GM19328 (cell line): ENCODE results near the gene NPFF.

ENCODE experiments used
- ATAC-seq: cut with Tn5 transposase; IDR thresholded peaks from one replicate; pipeline ENCODE4 v1.9.1; 2021; ENCODE audit warnings: mild to moderate bottlenecking, moderate library complexity; ENCODE audit not compliant: unreplicated experiment

The NPFF gene

DNA sequence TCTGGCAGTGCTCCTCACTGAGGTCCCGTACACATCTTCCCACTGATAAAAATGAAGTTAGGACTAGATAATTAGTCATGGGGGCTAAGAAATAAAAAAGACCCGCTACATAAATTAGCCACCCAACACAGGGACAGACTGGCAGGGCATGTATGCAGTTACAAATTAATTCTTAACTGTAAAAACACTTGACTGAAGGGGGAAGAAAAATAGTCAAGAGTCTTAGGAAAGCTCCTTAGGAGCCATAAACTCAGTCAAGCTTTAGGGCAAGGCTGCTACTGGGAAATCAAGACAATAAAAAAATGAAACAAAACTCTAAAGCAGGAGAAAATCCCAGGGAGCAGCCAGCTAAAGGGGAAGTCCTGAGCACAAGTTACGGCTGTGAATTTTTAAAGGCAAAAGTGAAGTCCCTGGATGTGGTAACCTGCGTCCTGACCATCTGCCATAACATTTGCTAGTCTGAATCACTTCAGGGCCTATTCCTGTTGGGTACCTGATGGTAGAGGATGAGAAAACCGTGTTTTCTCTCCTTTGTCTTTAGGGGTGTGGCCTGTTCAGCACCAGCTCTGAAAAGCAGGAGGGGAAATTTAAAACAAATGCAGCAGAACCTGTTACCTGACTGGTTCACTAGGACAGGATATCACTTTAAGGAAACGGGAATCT is 7.5 kb upstream of the NPFF start:
- ATAC-seq: no peak

GRCh38 chr12:53513712-53514410 is 6.6 kb upstream of the NPFF start:
- no peak for ATAC-seq

- no peak for ATAC-seq
These were observed 3.0 kb upstream of the NPFF start for GRCh38 chr12:53510181-53510812.

- peak; percentile 85 for ATAC-seq
These were observed 1.4 kb upstream of the NPFF start for GRCh38 chr12:53508534-53509170.

GRCh38 chr12:53507603-53507885 is 260 bp upstream of the NPFF start:
- no peak for ATAC-seq

DNA sequence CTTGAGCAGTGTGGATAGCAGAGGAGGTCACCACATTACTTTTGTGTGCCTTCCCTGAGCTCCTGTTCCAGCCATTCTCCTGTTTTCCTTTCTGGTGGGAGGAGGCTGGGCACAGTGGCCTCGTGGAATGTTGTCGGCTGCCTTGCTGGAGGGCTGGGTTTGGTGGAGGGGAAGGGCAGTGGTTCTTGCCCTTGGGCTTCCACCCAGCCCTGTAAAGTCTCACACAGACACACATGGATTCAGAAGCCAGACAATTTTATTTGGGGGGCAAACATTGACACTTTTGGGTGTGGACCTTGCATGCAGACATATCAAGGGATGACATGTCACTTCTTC is 866 bp downstream of the NPFF start:
- ATAC-seq: no peak

- no peak for ATAC-seq
These were observed 1.5 kb downstream of the NPFF start for GRCh38 chr12:53505555-53506449.

- no peak for ATAC-seq
These were observed 2.2 kb downstream of the NPFF start for GRCh38 chr12:53505086-53505485.

- ATAC-seq: no peak
These were observed 3.0 kb downstream of the NPFF start for GRCh38 chr12:53504004-53504920.

DNA sequence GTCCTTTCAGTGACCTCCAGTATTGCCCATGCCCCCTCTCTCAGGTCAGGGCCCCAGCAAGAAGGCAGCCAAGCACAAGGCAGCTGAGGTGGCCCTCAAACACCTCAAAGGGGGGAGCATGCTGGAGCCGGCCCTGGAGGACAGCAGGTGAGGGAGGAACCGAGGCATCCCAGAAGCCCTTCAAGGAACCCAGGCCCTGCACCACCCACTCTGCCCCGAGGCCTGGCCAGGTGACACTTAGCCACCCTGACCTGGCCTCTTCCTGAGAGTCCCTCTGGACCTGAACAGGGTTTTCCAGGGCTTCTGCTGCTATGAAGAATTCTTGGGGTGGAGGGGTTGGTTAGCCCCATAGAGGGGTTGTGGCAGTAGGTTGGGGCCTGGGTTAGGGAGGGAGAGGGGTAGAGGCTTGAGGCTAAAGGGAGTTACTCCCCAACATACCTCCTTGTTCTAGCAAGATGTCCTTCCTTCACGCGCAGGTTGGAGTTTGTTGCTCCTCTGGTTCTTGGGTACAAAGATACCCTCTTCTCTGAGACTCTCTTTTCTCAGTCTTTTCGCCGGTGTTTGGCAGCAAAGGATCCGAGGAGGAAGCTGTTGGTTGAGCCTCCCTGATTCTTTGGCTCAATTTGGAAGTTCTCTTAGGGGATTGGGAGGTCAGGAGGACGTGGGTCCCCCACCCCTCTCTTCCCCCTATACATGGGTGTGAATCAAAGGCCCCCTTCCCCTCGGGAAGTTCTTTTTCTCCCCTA is 4.1 kb downstream of the NPFF start:
- ATAC-seq: no peak

- ATAC-seq: no peak
These were observed 5.0 kb downstream of the NPFF start for GRCh38 chr12:53502331-53502730.

DNA sequence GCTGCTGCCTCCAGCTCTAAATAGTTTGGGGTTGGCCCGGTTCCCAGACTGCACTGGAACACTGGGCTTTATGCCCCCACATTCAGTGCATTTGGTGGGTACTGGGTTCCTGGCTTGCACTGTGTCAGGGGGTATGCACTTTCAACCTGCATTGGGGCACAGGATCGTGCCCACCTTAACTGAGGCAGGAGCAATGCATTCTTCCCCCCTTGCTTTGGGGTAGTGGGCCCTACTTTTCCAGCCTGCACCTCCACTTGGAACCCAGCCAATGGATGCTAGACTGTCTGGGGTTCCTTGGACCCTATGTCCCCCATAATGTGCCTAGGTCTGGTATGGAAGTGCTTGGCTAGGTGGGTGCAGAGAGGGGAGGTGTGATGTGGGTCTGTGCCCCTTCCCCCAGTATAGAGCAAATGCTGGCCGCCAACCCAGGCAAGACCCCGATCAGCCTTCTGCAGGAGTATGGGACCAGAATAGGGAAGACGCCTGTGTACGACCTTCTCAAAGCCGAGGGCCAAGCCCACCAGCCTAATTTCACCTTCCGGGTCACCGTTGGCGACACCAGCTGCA is 5.6 kb downstream of the NPFF start:
- no peak for ATAC-seq

DNA sequence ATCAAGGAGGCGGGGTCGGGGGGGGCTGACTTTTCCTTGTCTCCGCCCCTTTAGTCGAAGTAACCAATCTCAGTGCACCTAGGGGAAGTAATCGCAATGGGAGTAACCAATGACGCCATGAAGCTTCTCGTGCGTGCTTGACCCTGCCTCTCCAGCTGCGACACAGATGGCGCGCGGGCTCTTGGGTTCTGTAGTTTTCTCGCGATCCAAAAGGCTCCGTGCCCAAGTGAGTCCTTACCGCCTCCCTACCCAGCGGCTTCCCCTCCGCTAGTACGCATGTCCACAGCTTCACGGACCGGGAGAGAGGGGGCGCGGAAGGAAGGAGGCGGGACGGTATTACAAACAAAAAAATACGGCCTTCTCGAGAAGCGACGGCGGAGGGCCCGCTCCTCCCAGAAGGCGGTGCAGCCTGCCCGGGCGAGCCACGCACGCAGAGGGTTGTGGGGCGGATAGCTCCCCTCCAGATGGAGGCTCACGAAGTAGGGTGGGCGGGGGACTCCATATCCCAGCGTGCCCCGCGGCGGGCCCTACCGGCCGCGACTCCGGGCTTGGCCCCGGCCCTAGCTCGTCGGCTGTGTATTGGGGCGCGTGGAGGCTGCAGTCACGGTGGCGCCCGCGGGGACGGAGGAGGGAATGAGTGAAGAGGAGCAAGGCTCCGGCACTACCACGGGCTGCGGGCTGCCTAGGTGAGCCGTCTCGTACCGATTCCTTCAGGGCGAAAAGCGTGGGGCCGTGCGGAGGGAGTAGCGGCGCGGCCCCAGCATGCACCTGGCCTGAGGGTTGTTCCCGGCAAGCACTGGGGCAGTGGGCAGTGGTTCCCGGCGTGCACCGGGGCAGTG is 6.3 kb downstream of the NPFF start, which contains the start of gene TARBP2:
Gene TARBP2 (plus strand): TSS at position 508 of the 839 bp plus-strand sequence. CDS start 126 bp downstream, at position 634.
- peak; percentile 63 for ATAC-seq

- ATAC-seq: no peak
These were observed 7.0 kb downstream of the NPFF start for GRCh38 chr12:53500142-53500775.

DNA sequence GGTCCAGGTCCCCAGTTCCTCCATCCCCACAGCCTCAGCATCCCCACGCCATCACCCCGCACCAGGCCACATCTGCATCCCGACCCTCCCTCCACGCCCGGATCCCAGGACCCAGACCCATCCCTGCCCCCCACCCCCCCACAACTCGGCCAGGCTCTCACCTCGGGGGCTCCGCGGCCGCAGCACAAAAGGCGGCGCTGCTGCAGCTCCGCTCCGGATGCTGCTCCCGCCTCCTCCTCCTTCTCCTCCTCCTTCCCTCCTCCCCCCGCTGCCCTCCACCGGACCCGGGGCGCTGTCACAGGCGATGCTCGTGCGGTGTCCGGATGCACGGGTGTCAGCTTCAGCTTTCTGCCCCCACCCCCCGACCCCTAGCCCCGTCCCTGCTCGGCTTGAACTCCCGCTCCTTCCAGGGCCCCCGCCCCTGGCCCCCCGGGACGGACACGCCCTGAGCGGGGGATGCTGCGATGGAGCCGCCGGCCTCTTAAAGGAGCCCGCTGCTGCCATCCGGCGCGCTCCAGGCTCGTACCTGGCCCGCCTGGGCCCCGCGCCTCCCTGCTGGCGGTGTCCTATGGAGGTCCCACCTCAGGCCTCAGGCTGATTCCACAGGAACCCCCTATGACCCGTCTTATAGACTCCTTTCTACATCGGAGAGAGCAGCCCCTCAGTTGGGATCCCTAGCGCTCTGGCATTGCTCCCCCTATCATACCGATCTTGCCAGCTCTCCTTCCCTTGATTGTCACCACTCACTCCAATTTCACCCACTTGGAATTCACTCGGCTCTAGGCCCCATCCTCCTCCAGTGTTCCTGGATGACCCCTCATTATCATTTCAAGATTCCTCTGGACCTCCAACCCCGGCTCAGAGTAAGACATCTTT is 7.8 kb downstream of the NPFF start, which contains the start of gene MAP3K12:
Gene MAP3K12 (minus strand): TSS at position 193 of the 876 bp plus-strand sequence. CDS start 12,067 bp downstream, outside the sequence.
- no peak for ATAC-seq

DNA sequence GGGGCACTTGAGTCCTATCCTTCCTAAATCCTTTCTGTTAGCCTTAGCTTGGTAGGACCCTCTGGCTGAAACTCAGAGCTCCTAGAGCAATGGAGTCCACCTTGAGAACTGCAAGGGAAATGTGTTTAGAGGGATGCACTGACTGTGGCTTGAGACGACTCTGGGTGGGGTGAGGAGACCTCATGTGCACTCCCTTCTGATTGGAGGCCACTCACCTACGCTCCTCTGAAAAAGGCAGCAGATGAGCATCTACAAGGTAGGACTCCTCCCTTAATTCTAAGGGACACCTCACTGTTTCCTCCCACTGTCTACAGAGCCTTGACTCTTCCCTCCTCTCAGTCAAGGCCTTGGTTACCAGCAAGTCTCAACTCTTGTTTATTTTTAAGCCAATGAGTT is 9.1 kb downstream of the NPFF start:
- no peak for ATAC-seq
